IPS-15b (cell line): Measurements from ENCODE around the gene CDKN1C.
"Not testable (repeated sequence)": the region's sequence is repeated elsewhere in the genome, so short reads cannot be mapped to it uniquely, and the experiment has no call there.

Experiments
- H3K27me3 ChIP-seq: one replicate; pipeline ENCODE4 v1.6.1; 2013; ENCODE audit warnings: low read length; ENCODE audit not compliant: control insufficient read depth, insufficient read depth
- H3K36me3 ChIP-seq: one replicate; pipeline ENCODE4 v1.6.1; 2013; ENCODE audit warnings: low read length; ENCODE audit not compliant: control insufficient read depth, insufficient read depth
- H3K4me1 ChIP-seq: one replicate; pipeline ENCODE4 v1.6.1; 2013; ENCODE audit warnings: mild to moderate bottlenecking, low read length; ENCODE audit not compliant: control insufficient read depth, insufficient read depth
- H3K4me3 ChIP-seq: one replicate; pipeline ENCODE4 v1.5.1; 2013; ENCODE audit warnings: low read depth, low read length
- H3K9ac ChIP-seq: one replicate; pipeline ENCODE4 v1.6.1; 2013; ENCODE audit warnings: low read depth, mild to moderate bottlenecking, low read length
- H3K9me3 ChIP-seq: one replicate; pipeline ENCODE4 v1.6.1; 2013; ENCODE audit warnings: mild to moderate bottlenecking, low read length; ENCODE audit not compliant: control insufficient read depth, insufficient read depth

Gene CDKN1C

GRCh38 chr11:2911785-2912391 lies 26.3 kb upstream of the CDKN1C start:
- H3K9me3 ChIP-seq = no peaks in the 10 kb centered on the region
- H3K4me1 ChIP-seq = no peaks in the 10 kb centered on the region
- H3K27me3 ChIP-seq = no peaks in the 10 kb centered on the region
- H3K36me3 ChIP-seq = peaks cover 4% of the 10 kb centered on the region
- no peak overlapping the region for H3K9ac ChIP-seq
- no peak overlapping the region for H3K4me3 ChIP-seq

- Histone ChIP-seq H3K4me3 (no peak overlapping the region), H3K36me3 (peaks cover 4% of the 10 kb centered on the region), H3K9ac (no peak overlapping the region), H3K4me1 (no peaks in the 10 kb centered on the region), H3K27me3 (no peaks in the 10 kb centered on the region), H3K9me3 (no peaks in the 10 kb centered on the region)
Measured at GRCh38 chr11:2911088-2911784, 25.7 kb upstream of the CDKN1C start.

DNA sequence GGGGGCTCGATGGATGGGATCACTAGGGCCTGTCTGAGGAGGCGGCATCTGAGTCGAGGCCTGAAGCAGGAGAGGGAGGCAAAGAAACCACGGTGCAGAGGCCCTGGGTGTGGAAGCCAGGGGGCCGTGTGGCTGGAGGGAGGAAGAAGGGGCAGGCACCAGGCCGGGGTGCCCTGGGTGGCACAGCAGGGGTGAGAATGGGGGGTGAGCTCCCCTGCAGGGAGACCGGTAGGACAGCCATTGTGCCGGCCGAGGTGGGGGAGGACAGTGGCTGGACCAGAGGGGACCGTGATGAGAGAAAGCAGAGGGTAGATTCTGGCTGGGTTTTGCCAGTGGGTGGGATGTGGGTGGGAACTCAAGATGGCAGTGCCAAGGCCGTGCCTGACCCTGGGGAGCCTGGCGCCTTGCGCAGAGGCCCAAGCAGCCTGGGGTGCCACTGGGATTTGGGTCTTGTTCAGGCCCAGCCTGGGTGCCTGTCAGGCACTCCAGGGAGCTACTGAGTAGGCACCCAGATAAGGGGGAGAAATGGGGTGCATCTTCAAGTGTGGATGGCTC lies 24.9 kb upstream of the CDKN1C start:
- Histone ChIP-seq H3K4me1 (no peaks in the 10 kb centered on the region), H3K9ac (no peak overlapping the region)

GRCh38 chr11:2909133-2909902 lies 23.7 kb upstream of the CDKN1C start:
- no peak overlapping the region for H3K4me3 ChIP-seq
- H3K9me3 ChIP-seq = no peaks in the 10 kb centered on the region
- peaks cover 6% of the 10 kb centered on the region for H3K36me3 ChIP-seq
- H3K9ac ChIP-seq = no peak overlapping the region
- H3K27me3 ChIP-seq = no peaks in the 10 kb centered on the region
- H3K4me1 ChIP-seq = no peaks in the 10 kb centered on the region

More for the DNA sequence above, 24.9 kb upstream of the CDKN1C start:
- Histone ChIP-seq H3K4me3 (no peak overlapping the region), H3K36me3 (peaks cover 4% of the 10 kb centered on the region), H3K9me3 (no peaks in the 10 kb centered on the region), H3K27me3 (no peaks in the 10 kb centered on the region)

- Histone ChIP-seq H3K4me3 (no peak overlapping the region), H3K9ac (no peak overlapping the region), H3K4me1 (no peaks in the 10 kb centered on the region), H3K9me3 (no peaks in the 10 kb centered on the region), H3K36me3 (peaks cover 6% of the 10 kb centered on the region), H3K27me3 (no peaks in the 10 kb centered on the region)
Measured at GRCh38 chr11:2908130-2908529, 22.6 kb upstream of the CDKN1C start.

- H3K27me3 ChIP-seq, H3K4me3 ChIP-seq, H3K36me3 ChIP-seq, H3K9me3 ChIP-seq, H3K4me1 ChIP-seq, H3K9ac ChIP-seq: not testable (repeated sequence)
Measured at GRCh38 chr11:2905299-2905698, 19.7 kb upstream of the CDKN1C start.

DNA sequence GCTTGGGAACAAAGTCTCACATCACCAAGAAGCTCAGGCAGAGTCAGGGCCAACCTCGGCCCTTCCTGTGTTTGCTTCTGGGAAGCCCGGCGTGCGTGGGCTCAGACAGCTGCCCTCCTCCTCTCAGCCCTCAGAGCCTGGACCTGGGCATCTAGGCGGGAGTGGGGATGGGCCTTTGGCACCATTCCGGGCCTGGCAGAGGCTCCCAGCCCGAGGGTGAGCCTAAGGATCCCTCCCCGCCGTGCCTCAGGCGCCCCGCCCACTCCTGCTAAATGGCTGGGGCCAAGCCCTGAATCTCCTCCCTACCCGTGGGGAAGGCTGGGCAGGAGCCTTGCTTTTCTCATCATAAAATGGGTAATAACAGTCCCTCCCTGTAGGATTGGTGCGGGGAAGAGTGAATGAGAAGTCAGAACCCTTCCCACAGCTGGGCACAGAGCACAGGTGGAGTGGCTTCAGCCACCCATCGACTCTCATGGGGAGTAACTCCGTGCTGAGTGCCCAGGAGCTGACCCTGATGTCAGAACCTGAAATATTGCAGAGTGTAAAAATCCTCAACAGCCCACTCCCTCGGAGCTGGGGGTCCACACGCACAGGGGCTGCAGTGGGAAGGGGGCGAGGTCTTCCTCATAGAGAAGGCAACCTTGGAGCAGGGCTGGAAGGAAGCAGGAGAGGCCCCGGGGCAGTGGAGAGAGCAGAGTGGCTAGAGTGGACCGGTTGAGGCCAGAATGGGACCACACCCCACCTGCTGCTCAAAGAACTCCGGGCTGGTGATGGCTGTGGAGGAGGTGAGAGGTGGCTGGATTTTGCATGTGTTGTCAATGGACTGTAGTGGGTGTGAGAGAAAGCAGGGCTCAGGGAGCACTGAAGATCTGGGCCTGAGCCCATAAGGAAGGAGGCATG lies 18.8 kb upstream of the CDKN1C start:
- Histone ChIP-seq H3K9me3 (no peaks in the 10 kb centered on the region), H3K36me3 (peaks cover 6% of the 10 kb centered on the region), H3K27me3 (peaks cover 8% of the 10 kb centered on the region), H3K4me1 (peaks cover 4% of the 10 kb centered on the region), H3K9ac (no peak overlapping the region), H3K4me3 (no peak overlapping the region)

GRCh38 chr11:2903672-2904011 lies 18.1 kb upstream of the CDKN1C start:
- Histone ChIP-seq H3K9ac (no peak overlapping the region), H3K27me3 (peaks cover 11% of the 10 kb centered on the region), H3K9me3 (no peaks in the 10 kb centered on the region), H3K4me3 (no peak overlapping the region), H3K4me1 (peaks cover 4% of the 10 kb centered on the region), H3K36me3 (peaks cover 6% of the 10 kb centered on the region)

DNA sequence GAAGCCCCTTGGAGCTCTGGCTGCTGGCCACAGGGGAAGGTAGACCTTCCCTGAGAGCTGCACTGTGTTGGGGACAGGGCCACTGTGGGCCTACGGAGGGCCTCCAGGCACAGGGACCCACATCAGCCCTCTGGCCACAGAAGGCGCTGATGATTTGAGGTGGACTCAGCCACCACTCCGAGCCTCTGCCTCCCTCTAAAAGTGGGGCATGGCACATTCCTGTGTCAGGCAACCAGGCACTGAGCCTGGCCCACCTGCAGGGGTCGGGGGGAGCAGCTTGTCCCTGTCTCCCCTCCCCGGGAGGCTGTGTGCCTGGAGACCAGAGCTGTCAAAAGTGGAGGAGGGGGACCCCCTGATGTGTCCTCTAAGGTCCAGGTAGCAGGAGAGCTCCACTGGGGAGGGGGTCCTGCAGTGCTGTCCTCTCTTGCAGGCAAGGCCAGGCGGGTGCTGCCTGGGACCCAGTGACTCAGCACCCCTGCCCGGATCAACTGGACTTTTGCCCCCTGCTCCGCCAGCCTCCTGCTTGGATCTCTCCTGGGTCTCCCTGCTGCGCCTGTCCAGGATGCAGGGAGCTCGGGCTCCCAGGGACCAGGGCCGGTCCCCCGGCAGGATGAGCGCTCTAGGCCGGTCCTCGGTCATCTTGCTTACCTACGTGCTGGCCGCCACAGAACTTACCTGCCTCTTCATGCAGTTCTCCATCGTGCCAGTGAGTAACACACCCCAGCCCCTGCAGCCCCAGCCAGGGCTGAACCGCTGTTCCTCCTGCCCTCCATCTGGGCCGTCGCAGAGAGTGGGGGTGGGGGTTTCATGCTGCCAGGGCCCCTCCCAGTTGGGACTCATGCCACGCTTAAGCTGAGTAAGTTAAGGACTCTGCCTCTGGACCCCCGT lies 17.5 kb upstream of the CDKN1C start:
- Histone ChIP-seq H3K9ac (peak overlapping the region; percentile 70), H3K4me3 (peak overlapping the region; percentile 67), H3K4me1 (peaks cover 4% of the 10 kb centered on the region)

DNA sequence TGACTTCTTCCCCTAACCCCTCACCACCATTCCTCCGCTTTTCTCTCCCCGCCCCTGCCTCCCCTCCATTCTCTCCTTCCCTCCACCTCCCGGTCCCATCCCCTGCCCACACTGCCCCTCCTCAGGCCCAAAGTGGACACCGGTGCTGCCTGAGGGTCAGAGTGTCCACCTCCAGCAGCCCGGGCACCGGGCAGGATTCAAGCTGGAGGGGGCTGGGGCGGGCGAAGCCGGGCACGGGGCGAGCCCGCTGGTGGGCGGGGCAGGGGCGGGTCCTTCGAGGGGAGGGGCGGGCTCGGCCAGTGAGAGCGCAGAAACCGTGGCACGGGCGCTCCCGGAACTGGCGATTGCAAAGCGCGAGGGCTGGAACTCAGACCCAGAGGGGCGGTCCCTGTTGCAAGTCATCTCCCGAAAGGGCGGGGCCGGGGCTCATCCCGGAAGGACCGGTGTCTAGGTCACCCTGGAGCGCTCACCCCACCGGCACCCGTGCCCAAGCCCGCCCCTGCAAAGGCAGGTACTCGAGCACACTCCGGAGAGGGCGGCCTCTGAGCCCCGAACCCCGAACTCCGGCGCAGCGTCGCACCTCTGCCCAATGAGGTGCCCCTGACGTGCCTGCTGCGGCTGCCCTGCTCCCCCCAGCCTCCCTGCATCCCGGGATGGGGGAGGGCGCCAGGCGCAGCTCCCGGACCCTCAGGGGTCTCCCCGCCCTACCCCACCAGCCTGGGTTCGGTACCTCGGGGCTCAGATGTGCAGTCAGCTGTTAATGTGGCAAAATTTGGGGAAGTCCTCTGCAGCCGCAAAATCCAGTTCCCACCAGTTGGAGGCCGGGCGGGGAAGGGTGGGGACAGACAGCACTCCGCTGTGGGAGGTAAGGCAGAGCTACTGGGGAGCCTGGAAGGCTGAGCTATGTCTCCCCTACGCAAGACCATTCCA lies 16.5 kb upstream of the CDKN1C start:
- Histone ChIP-seq H3K36me3 (peaks cover 2% of the 10 kb centered on the region), H3K4me3 (peak overlapping the region; percentile 67), H3K4me1 (peaks cover 4% of the 10 kb centered on the region), H3K27me3 (peaks cover 13% of the 10 kb centered on the region), H3K9ac (peak overlapping the region; percentile 70), H3K9me3 (no peaks in the 10 kb centered on the region)

More for the DNA sequence above, 17.5 kb upstream of the CDKN1C start:
- peaks cover 13% of the 10 kb centered on the region for H3K27me3 ChIP-seq
- peaks cover 2% of the 10 kb centered on the region for H3K36me3 ChIP-seq
- no peaks in the 10 kb centered on the region for H3K9me3 ChIP-seq
